A549 (cell line): ENCODE measurements around the gene C1orf115.
"Not testable (repeated sequence)": the region's sequence is repeated elsewhere in the genome, so short reads cannot be mapped to it uniquely, and the experiment has no call there.

ENCODE experiments used
- BHLHE40 ChIP-seq: IDR thresholded peaks from 2 replicates; pipeline ENCODE4 v1.6.1; 2012; ENCODE audit warnings: low read depth, low read length, inconsistent platforms
- CHD2 ChIP-seq: fragments of 150-350 bp; IDR thresholded peaks from 2 replicates; pipeline ENCODE4 v1.6.1; 2014; ENCODE audit warnings: low read length; ENCODE audit not compliant: partially characterized antibody
- CTCF ChIP-seq: fragments of >200 bp; sonication (Bioruptor Twin); formaldehyde crosslinking; IDR thresholded peaks from 3 replicates; pipeline ENCODE4 v1.5.1; 2016
- GATA3 ChIP-seq: IDR thresholded peaks from 2 replicates; pipeline ENCODE4 v1.6.1; 2012; ENCODE audit warnings: borderline replicate concordance
- JUN ChIP-seq, 2 experiments: fragments of >200 bp; sonication (Bioruptor Twin); formaldehyde crosslinking; IDR thresholded peaks; 2 replicates in 1 of 2; 3 replicates in 1 of 2; pipeline ENCODE4 v1.6.1; 2016 to 2017
- MAFK ChIP-seq: fragments of 450-650 bp; IDR thresholded peaks from 2 replicates; pipeline ENCODE4 v1.6.1; 2014; ENCODE audit not compliant: partially characterized antibody
- POLR2A ChIP-seq: IDR thresholded peaks from 2 replicates; pipeline ENCODE4 v1.6.1; 2012; ENCODE audit warnings: mild to moderate bottlenecking, low read length
- RAD21 ChIP-seq, 2 experiments: fragments of >200 bp in 1 of 2; sonication (Bioruptor Twin) in 1 of 2; formaldehyde crosslinking in 1 of 2; IDR thresholded peaks in 1 of 2; conservative IDR thresholded peaks in 1 of 2; 2 replicates in 1 of 2; 3 replicates in 1 of 2; pipeline ENCODE4 v1.6.1; 2012 to 2018; ENCODE audit warnings: inconsistent platforms in 1 of 2
- RCOR1 ChIP-seq: fragments of 150-350 bp; IDR thresholded peaks from 2 replicates; pipeline ENCODE4 v1.6.1; 2014; ENCODE audit warnings: antibody characterized with exemption, low read length, low read depth
- TF ChIP-seq, protein P1 (sequence below): fragments of 250-450 bp; sonication (Bioruptor Pico); IDR thresholded peaks from 2 replicates; pipeline ENCODE4 v1.5.0; 2020; ENCODE audit warnings: low read depth, mild to moderate bottlenecking, moderate library complexity
- TF ChIP-seq, protein P2 (sequence below): fragments of 150-350 bp; IDR thresholded peaks from 2 replicates; pipeline ENCODE4 v1.6.1; 2014; ENCODE audit warnings: low read depth, mild to moderate bottlenecking, low read length
- TF ChIP-seq, protein P3 (sequence below): fragments of 200-600 bp; sonication (generic); IDR thresholded peaks from 2 replicates; pipeline ENCODE4 v1.6.1; 2016; ENCODE audit warnings: antibody characterized with exemption, mild to moderate bottlenecking, moderate library complexity

- TF ChIP-seq CTCF; POLR2A; RAD21 (conservative IDR thresholded peaks at IDR 0.05 in 1 of 2, IDR thresholded peaks at IDR 0.05 in 1 of 2); RCOR1; CHD2; MAFK; BHLHE40; GATA3; JUN (IDR thresholded peaks at IDR 0.05): not testable (repeated sequence)
- TF ChIP-seq, protein P1, sequence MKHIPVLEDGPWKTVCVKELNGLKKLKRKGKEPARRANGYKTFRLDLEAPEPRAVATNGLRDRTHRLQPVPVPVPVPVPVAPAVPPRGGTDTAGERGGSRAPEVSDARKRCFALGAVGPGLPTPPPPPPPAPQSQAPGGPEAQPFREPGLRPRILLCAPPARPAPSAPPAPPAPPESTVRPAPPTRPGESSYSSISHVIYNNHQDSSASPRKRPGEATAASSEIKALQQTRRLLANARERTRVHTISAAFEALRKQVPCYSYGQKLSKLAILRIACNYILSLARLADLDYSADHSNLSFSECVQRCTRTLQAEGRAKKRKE (CRISPR knock-in tag) = not testable (repeated sequence)
- TF ChIP-seq, protein P2, sequence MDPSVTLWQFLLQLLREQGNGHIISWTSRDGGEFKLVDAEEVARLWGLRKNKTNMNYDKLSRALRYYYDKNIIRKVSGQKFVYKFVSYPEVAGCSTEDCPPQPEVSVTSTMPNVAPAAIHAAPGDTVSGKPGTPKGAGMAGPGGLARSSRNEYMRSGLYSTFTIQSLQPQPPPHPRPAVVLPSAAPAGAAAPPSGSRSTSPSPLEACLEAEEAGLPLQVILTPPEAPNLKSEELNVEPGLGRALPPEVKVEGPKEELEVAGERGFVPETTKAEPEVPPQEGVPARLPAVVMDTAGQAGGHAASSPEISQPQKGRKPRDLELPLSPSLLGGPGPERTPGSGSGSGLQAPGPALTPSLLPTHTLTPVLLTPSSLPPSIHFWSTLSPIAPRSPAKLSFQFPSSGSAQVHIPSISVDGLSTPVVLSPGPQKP = not testable (repeated sequence)
- TF ChIP-seq, protein P3, sequence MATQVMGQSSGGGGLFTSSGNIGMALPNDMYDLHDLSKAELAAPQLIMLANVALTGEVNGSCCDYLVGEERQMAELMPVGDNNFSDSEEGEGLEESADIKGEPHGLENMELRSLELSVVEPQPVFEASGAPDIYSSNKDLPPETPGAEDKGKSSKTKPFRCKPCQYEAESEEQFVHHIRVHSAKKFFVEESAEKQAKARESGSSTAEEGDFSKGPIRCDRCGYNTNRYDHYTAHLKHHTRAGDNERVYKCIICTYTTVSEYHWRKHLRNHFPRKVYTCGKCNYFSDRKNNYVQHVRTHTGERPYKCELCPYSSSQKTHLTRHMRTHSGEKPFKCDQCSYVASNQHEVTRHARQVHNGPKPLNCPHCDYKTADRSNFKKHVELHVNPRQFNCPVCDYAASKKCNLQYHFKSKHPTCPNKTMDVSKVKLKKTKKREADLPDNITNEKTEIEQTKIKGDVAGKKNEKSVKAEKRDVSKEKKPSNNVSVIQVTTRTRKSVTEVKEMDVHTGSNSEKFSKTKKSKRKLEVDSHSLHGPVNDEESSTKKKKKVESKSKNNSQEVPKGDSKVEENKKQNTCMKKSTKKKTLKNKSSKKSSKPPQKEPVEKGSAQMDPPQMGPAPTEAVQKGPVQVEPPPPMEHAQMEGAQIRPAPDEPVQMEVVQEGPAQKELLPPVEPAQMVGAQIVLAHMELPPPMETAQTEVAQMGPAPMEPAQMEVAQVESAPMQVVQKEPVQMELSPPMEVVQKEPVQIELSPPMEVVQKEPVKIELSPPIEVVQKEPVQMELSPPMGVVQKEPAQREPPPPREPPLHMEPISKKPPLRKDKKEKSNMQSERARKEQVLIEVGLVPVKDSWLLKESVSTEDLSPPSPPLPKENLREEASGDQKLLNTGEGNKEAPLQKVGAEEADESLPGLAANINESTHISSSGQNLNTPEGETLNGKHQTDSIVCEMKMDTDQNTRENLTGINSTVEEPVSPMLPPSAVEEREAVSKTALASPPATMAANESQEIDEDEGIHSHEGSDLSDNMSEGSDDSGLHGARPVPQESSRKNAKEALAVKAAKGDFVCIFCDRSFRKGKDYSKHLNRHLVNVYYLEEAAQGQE = not testable (repeated sequence)
Measured at GRCh38 chr1:220683716-220684115, 6.4 kb upstream of the C1orf115 start.
